ENCODE measurements around the gene ICOS.

DNA sequence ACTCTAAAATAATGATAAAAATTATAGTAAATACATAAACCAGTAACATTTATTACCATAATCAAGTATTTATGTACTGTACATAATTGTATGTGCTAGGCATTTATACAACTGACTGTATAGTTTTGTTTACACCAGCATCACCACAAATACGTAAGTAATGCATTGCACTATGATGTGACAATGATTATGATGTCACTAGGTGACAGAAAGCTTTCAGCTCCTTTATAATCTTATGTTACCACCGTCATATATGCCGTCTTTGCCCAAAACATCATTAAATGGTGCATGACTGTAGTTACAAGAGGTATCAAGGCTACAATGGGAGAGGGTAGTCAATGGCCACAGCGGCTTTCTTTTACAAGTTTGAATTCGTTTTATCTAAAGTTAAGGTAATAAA is 60.1 kb downstream of the ICOS start:
- no peak for TF ChIP-seq ZFX (IDR thresholded peaks at IDR 0.05; ENCODE audit: borderline replicate concordance)
- TF ChIP-seq, protein P1, sequence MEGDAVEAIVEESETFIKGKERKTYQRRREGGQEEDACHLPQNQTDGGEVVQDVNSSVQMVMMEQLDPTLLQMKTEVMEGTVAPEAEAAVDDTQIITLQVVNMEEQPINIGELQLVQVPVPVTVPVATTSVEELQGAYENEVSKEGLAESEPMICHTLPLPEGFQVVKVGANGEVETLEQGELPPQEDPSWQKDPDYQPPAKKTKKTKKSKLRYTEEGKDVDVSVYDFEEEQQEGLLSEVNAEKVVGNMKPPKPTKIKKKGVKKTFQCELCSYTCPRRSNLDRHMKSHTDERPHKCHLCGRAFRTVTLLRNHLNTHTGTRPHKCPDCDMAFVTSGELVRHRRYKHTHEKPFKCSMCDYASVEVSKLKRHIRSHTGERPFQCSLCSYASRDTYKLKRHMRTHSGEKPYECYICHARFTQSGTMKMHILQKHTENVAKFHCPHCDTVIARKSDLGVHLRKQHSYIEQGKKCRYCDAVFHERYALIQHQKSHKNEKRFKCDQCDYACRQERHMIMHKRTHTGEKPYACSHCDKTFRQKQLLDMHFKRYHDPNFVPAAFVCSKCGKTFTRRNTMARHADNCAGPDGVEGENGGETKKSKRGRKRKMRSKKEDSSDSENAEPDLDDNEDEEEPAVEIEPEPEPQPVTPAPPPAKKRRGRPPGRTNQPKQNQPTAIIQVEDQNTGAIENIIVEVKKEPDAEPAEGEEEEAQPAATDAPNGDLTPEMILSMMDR (IDR thresholded peaks at IDR 0.05) = no peak

Measured in 22Rv1 (cell line).